Keratinocyte (primary cell): ENCODE data around the gene KLC3. TPM values are rescaled to one million over a fixed set of nuclear protein-coding genes. Genes with fewer than 3 reads are reported as not detected.
"Not testable (repeated sequence)": the region's sequence is repeated elsewhere in the genome, so short reads cannot be mapped to it uniquely, and the experiment has no call there.

Experiments used
- DNase-seq: peaks from one replicate; pipeline ENCODE4 v3.0.0-alpha.2; 2011; ENCODE audit warnings: low read depth, missing footprints, low spot score
- FAIRE-seq: peaks from 2 replicates; lab custom pipeline; 2011; peaks lifted over from hg19 to GRCh38; lab: Jason Lieb, UNC
- H2AFZ ChIP-seq: 2 replicates; pipeline ENCODE4 v1.6.0; 2012; ENCODE audit warnings: low read length, control low read depth, inconsistent platforms; ENCODE audit not compliant: control insufficient read depth
- H3K27ac ChIP-seq: 2 replicates; pipeline ENCODE4 v1.5.1; 2011; ENCODE audit warnings: low read length; ENCODE audit not compliant: control insufficient read depth, insufficient read depth
- H3K27me3 ChIP-seq: 3 replicates; pipeline ENCODE4 v1.6.0; 2011; ENCODE audit warnings: low read length; ENCODE audit not compliant: control insufficient read depth, insufficient read depth; ENCODE audit errors: extremely low read depth
- H3K36me3 ChIP-seq, 2 experiments: 2 replicates in 1 of 2; 3 replicates in 1 of 2; pipeline ENCODE4 v1.5.1; 2011; ENCODE audit warnings: low read length in 2 of 2, mild to moderate bottlenecking in 1 of 2; ENCODE audit not compliant: control insufficient read depth in 2 of 2, insufficient read depth in 2 of 2; ENCODE audit errors: extremely low read depth in 1 of 2
- H3K4me1 ChIP-seq: 3 replicates; pipeline ENCODE4 v1.5.1; 2011; ENCODE audit warnings: low read length; ENCODE audit not compliant: control insufficient read depth, insufficient read depth; ENCODE audit errors: extremely low read depth
- H3K4me2 ChIP-seq: 3 replicates; pipeline ENCODE4 v1.6.0; 2011; ENCODE audit warnings: low read depth, low read length; ENCODE audit not compliant: control insufficient read depth, insufficient read depth; ENCODE audit errors: extremely low read depth
- H3K4me3 ChIP-seq, 3 experiments: fragments of 200-600 bp in 1 of 3; sonication (generic) in 1 of 3; 2 replicates in 2 of 3; 3 replicates in 1 of 3; pipeline ENCODE4 v1.5.1; 2011 to 2016; ENCODE audit warnings: low read length in 3 of 3, mild to moderate bottlenecking in 3 of 3, control low read depth in 2 of 3, inconsistent platforms in 1 of 3, low read depth in 1 of 3, mixed read lengths in 1 of 3, mixed run types in 1 of 3, moderate library complexity in 1 of 3; ENCODE audit not compliant: control insufficient read depth in 2 of 3, insufficient read depth in 2 of 3; ENCODE audit errors: extremely low read depth in 1 of 3
- H3K79me2 ChIP-seq: 2 replicates; pipeline ENCODE4 v1.6.0; 2012; ENCODE audit warnings: low read length; ENCODE audit not compliant: control insufficient read depth, insufficient read depth
- H3K9ac ChIP-seq: 3 replicates; pipeline ENCODE4 v1.6.0; 2011; ENCODE audit warnings: low read length; ENCODE audit not compliant: control insufficient read depth, insufficient read depth; ENCODE audit errors: extremely low read depth
- H3K9me1 ChIP-seq: 3 replicates; pipeline ENCODE4 v1.6.0; 2011; ENCODE audit warnings: low read length; ENCODE audit not compliant: control insufficient read depth, insufficient read depth; ENCODE audit errors: extremely low read depth
- H3K9me3 ChIP-seq: 2 replicates; pipeline ENCODE4 v1.5.1; 2012; ENCODE audit warnings: low read depth, low read length; ENCODE audit not compliant: control insufficient read depth
- H4K20me1 ChIP-seq: 3 replicates; pipeline ENCODE4 v1.6.0; 2011; ENCODE audit warnings: low read length; ENCODE audit not compliant: control insufficient read depth, insufficient read depth; ENCODE audit errors: extremely low read depth
- EZH2 ChIP-seq: IDR thresholded peaks from one replicate; pipeline ENCODE4 v1.6.1; 2012; ENCODE audit warnings: inconsistent platforms, mild to moderate bottlenecking, low read length, moderate library complexity
- dilution Hi-C: fragments of 300-500 bp; cut with MboI; formaldehyde crosslinking; loops from one replicate; pipeline ENCODE4 v1.7.0; 2020; ENCODE audit warnings: low sequenced_read_pairs; ENCODE audit not compliant: extremely low pct_ligation_motif_present
- polyA plus RNA-seq, 5 experiments: library from polyadenylated mRNA; depleted of rRNA in 3 of 5; stranded (reverse) in 3 of 5; stranded (forward) in 1 of 5; unstranded in 1 of 5; fragments of >200 nt; gene quantifications; 1 replicate in 1 of 5; 2 replicates in 3 of 5; 3 replicates in 1 of 5; pipeline versions ENCODE4 v1.2.1 to v1.2.3, GENCODE V29; 2011 to 2012; ENCODE audit warnings: missing spikeins in 2 of 5, low read depth in 1 of 5, low replicate concordance in 1 of 5
- TF ChIP-seq, protein P1 (sequence below), 3 experiments: IDR thresholded peaks in 1 of 3; conservative IDR thresholded peaks in 1 of 3; optimal IDR thresholded peaks in 1 of 3; 2 replicates in 2 of 3; 3 replicates in 1 of 3; pipeline versions ENCODE3 to v1.5.1; 2011; ENCODE audit warnings: low read length in 3 of 3, mild to moderate bottlenecking in 3 of 3, moderate library complexity in 2 of 3, control low read depth in 1 of 3, inconsistent platforms in 1 of 3; ENCODE audit not compliant: insufficient read depth in 2 of 3; ENCODE audit errors: extremely low read depth in 1 of 3

The KLC3 gene
- polyA plus RNA-seq, 1 donor (not counting 4 experiments of a cell fraction or from before 2014, with no cell fraction given): 14.7 TPM

DNA sequence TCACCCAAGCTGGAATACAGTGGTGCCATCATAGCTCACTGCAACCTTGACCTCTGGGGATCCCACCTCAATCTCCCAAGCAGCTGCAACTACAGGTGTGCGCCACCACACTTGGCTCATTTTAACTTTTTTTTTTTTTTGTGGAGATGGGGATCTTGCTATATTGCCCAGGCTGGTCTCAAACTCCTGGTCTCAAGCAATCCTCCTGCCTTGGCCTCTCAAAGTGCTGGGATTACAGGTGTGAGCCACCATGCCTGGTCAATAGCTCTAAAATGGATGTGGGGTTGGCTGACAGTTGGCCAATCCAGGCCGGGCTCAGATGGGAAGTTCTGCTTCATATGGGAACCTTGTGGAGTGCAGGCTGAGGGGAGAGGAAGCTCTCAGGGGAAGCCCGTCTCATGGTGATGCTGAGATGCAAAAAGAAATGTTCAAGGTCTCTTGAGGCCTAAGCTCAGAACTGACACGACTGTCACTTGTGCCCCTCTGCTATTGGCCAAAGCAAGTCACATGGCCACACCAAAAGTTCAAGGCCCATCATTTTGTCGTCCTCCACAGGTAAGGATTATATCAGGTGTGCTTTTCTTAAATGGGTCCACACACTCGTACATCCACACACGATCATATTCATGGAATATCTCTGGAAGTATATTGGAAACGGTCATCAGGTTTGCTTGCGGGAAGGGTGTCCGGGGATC is 6.8 kb upstream of the KLC3 start:
- DNase-seq (no peak), FAIRE-seq (no peak)
- H3K9me3 ChIP-seq: no peaks in the 10 kb centered on the region
- dilution Hi-C loops: no loop called here
- H3K9ac ChIP-seq: no peak overlapping the region
- no peaks in the 10 kb centered on the region for H3K36me3 ChIP-seq
- H3K4me2 ChIP-seq: no peak overlapping the region
- no peaks in the 10 kb centered on the region for H3K9me1 ChIP-seq
- H3K79me2 ChIP-seq: no peaks in the 10 kb centered on the region
- no peaks in the 10 kb centered on the region for H3K27me3 ChIP-seq
- H3K27ac ChIP-seq: no peak overlapping the region
- TF ChIP-seq, protein P1, sequence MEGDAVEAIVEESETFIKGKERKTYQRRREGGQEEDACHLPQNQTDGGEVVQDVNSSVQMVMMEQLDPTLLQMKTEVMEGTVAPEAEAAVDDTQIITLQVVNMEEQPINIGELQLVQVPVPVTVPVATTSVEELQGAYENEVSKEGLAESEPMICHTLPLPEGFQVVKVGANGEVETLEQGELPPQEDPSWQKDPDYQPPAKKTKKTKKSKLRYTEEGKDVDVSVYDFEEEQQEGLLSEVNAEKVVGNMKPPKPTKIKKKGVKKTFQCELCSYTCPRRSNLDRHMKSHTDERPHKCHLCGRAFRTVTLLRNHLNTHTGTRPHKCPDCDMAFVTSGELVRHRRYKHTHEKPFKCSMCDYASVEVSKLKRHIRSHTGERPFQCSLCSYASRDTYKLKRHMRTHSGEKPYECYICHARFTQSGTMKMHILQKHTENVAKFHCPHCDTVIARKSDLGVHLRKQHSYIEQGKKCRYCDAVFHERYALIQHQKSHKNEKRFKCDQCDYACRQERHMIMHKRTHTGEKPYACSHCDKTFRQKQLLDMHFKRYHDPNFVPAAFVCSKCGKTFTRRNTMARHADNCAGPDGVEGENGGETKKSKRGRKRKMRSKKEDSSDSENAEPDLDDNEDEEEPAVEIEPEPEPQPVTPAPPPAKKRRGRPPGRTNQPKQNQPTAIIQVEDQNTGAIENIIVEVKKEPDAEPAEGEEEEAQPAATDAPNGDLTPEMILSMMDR (optimal IDR thresholded peaks at IDR 0.05 in 1 of 3, IDR thresholded peaks at IDR 0.05 in 1 of 3, conservative IDR thresholded peaks at IDR 0.05 in 1 of 3; ENCODE audit: extremely low read depth in 1 of 3, insufficient read depth in 2 of 3, low read length in 3 of 3): no peak
- TF ChIP-seq EZH2: no peak
- peaks cover 5% of the 10 kb centered on the region for H3K4me1 ChIP-seq
- H2AFZ ChIP-seq: no peak overlapping the region
- H4K20me1 ChIP-seq: no peaks in the 10 kb centered on the region
- H3K4me3 ChIP-seq: no peak overlapping the region

DNA sequence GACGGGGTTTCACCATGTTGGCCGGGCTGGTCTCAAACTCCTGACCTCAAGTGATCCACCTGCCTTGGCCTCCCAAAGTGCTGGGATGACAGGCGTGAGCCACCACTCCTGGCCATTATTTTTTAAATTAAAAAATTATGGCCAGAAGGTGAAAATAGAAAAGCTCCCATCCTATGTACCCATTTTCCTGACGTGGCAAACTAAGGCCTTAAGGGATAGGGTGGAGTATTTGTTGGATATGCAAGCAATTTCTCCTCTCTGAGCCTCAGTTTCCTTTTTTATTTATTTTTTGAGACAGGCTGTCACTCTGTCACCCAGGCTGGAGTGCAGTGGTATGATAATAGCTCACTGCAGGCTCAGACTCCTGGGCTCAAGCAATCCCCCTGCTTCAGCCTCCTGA is 5.7 kb upstream of the KLC3 start:
- H3K27me3 ChIP-seq, H3K4me2 ChIP-seq, H3K9me3 ChIP-seq, H3K36me3 ChIP-seq, H3K4me1 ChIP-seq, H2AFZ ChIP-seq, FAIRE-seq, H3K79me2 ChIP-seq, H3K9me1 ChIP-seq, H3K9ac ChIP-seq, dilution Hi-C loops, H3K27ac ChIP-seq, H3K4me3 ChIP-seq, H4K20me1 ChIP-seq, DNase-seq: not testable (repeated sequence)
